Upper lobe of left lung (tissue), 6 donors: Measurements from ENCODE around the gene KCNMB1. TPM values are rescaled to one million over a fixed set of nuclear protein-coding genes. Genes with fewer than 3 reads are reported as not detected.
"Not testable (repeated sequence)": the region's sequence is repeated elsewhere in the genome, so short reads cannot be mapped to it uniquely, and the experiment has no call there.

Experiments used
- ATAC-seq, 2 donors: fragments of 200-7000 bp; cut with Tn5 transposase; one replicate each; pipeline ENCODE4 v1.9.1; 2022; ENCODE audit warnings: mild to moderate bottlenecking in 2 of 2, moderate library complexity in 2 of 2; ENCODE audit not compliant: low FRiP score in 2 of 2
- DNase-seq, 2 donors: peaks; one replicate each; pipeline ENCODE4 v3.0.0-alpha.2; 2019 to 2020
- H3K27ac ChIP-seq, 4 donors: fragments of 200-600 bp; sonication (generic); one replicate each; pipeline ENCODE4 v1.5.1; 2016 to 2019
- H3K27me3 ChIP-seq, 4 donors: fragments of 200-600 bp; sonication (generic); one replicate each; pipeline ENCODE4 v1.5.1; 2017 to 2019
- H3K36me3 ChIP-seq, 4 donors: fragments of 200-600 bp; sonication (generic); one replicate each; pipeline ENCODE4 v1.5.1; 2016 to 2019
- H3K4me1 ChIP-seq, 4 donors: fragments of 200-600 bp; sonication (generic); one replicate each; pipeline ENCODE4 v1.5.1; 2018 to 2019
- H3K4me3 ChIP-seq, 4 donors: fragments of 200-600 bp; sonication (generic); one replicate each; pipeline ENCODE4 v1.5.1; 2017 to 2019; ENCODE audit warnings: mild to moderate bottlenecking in 2 of 4, moderate library complexity in 1 of 4
- H3K9me3 ChIP-seq, 4 donors: fragments of 200-600 bp; sonication (generic); one replicate each; pipeline ENCODE4 v1.5.1; 2018 to 2019
- EP300 ChIP-seq, 4 donors: sonication (generic); formaldehyde crosslinking; IDR thresholded peaks; one replicate each; pipeline ENCODE4 v1.5.1; 2017; ENCODE audit warnings: antibody characterized with exemption in 4 of 4, control low read depth in 2 of 4
- POLR2A ChIP-seq, 4 donors: fragments of 450-650 bp; IDR thresholded peaks; one replicate each; pipeline ENCODE4 v1.5.1; 2016 to 2017; ENCODE audit warnings: antibody characterized with exemption in 4 of 4, mild to moderate bottlenecking in 2 of 4
- POLR2AphosphoS5 ChIP-seq, 2 donors: sonication (generic); formaldehyde crosslinking; IDR thresholded peaks; one replicate each; pipeline ENCODE4 v1.5.1; 2017; ENCODE audit warnings: antibody characterized with exemption in 2 of 2
- WGBS, 2 donors: methylation state at CpG; one replicate each; pipeline ENCODE4 v1.1.5; 2017 to 2018; 5-methylcytosine and 5-hydroxymethylcytosine counted together
- total RNA-seq, 6 donors: library from RNA; depleted of rRNA in 4 of 6; stranded (reverse); fragments of >200 nt in 4 of 6; gene quantifications; one replicate each; pipeline versions ENCODE4 v1.1.0 to v1.2.1, GENCODE V29; 2016 to 2021
- TF ChIP-seq, protein P1 (sequence below), 6 experiments: fragments of 450-650 bp in 4 of 6; fragments of 200-600 bp in 2 of 6; sonication (generic) in 2 of 6; IDR thresholded peaks; one replicate each; pipeline ENCODE4 v1.5.1; 2016 to 2019; ENCODE audit warnings: antibody characterized with exemption in 6 of 6
- donor health status: DM: no; HTN: no; CAD: no; lungs with moderate emphysema.
- donor health status: DM: no; HTN: yes; CAD: no; lungs with severe emphysema.

The KCNMB1 gene
- total RNA-seq, 6 donors from 2014 or later: 1.1 to 5.3 (median 2.0) TPM

DNA sequence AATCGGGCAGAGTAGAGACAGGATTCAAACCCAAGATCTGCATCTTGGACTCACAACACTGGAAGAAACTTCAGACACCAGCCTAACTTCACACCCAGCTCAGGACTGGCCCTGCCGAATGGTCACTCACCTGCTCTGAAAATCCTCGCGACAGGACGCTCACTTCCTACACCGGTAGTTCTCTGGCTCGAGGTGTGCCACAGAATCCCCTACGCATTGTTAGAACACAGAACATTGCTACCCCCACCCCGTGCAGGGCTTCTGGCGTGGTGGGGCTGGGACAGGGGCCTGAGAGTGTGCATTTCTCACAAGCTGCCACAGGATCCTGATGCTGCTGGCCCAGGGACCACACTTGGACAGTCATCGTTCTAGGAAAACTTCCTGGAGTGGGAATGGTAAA, 12.1 kb downstream of the KCNMB1 start:
- WGBS, 2 donors: 93 to 94% methylated on average over 11 of the region's 11 CpGs
- H3K27ac ChIP-seq: no peak overlapping the region
- no peak overlapping the region for H3K4me3 ChIP-seq
- no peaks in the 10 kb centered on the region for H3K27me3 ChIP-seq
- TF ChIP-seq EP300 (IDR thresholded peaks at IDR 0.05): no peak
- TF ChIP-seq, protein P1, sequence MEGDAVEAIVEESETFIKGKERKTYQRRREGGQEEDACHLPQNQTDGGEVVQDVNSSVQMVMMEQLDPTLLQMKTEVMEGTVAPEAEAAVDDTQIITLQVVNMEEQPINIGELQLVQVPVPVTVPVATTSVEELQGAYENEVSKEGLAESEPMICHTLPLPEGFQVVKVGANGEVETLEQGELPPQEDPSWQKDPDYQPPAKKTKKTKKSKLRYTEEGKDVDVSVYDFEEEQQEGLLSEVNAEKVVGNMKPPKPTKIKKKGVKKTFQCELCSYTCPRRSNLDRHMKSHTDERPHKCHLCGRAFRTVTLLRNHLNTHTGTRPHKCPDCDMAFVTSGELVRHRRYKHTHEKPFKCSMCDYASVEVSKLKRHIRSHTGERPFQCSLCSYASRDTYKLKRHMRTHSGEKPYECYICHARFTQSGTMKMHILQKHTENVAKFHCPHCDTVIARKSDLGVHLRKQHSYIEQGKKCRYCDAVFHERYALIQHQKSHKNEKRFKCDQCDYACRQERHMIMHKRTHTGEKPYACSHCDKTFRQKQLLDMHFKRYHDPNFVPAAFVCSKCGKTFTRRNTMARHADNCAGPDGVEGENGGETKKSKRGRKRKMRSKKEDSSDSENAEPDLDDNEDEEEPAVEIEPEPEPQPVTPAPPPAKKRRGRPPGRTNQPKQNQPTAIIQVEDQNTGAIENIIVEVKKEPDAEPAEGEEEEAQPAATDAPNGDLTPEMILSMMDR (IDR thresholded peaks at IDR 0.05): no peak
- no peak for TF ChIP-seq POLR2AphosphoS5 (IDR thresholded peaks at IDR 0.05)
- no peak for TF ChIP-seq POLR2A (IDR thresholded peaks at IDR 0.05)
- DNase-seq: no peak
- H3K36me3 ChIP-seq: no peaks in the 10 kb centered on the region
- no peaks in the 10 kb centered on the region for H3K4me1 ChIP-seq
- ATAC-seq: no peak
- H3K9me3 ChIP-seq: no peaks in the 10 kb centered on the region

DNA sequence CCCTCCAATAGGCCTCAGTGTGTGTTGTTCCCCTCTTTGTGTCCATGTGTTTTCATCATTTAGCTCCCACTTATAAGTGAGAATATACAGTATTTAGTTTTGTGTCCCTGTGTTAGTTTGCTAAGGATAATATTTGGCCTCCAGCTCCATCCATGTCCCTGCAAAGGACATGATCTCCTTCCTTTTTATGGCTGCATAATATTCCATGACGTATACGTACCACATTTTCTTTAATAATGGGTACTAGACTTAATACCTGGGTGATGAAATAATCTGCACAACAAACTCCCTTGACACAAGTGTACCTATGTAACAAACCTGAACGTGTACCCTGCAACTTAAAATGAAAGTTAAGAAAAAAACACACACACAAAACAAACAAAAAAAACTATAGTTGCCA, 12.6 kb downstream of the KCNMB1 start:
- H3K27me3 ChIP-seq, H3K4me3 ChIP-seq, H3K27ac ChIP-seq, H3K9me3 ChIP-seq, H3K36me3 ChIP-seq, ATAC-seq, DNase-seq, H3K4me1 ChIP-seq: not testable (repeated sequence)
- WGBS, 2 donors: 91 to 92% methylated on average over 3 of the region's 3 CpGs

DNA sequence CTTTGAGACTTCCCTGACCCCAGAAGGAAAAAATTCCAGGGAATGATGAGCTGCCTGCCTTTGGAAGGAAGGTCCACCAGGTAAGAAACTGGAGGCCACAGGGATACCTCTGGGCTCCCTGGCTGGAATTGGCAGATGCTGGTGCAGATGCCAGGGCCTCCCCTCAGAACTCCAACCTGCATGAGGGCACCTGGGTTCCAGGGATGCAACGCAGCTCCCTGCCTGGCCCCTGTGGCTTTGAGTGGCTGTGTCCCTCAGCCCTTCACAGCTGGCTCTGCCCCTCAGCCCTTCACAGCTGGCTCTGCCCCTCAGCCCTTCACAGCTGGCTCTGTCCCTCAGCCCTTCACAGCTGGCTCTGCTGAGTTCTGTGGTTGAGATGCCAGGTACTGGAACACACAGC, 13.9 kb downstream of the KCNMB1 start:
- H3K9me3 ChIP-seq: no peaks in the 10 kb centered on the region
- no peaks in the 10 kb centered on the region for H3K27me3 ChIP-seq

DNA sequence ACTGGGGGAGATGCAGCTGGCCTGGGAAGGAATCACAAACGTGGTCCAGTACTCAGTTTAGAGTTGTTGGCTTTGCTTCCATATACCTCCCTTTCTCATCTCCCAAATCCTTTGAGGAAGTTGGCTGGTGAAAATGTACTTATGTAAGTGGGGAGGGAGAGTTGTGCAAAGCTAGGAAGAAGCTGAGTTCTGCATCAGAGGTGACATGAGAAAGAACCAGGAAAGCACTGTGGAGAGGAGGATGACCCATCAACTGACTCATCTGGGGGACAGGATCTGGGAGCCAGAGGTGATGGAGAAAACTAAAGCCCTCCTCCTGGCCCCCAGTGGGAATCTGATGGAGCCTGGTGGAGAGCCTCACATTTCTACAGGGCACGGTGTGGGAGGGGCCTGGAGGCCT, 16.2 kb downstream of the KCNMB1 start:
- Histone ChIP-seq H3K9me3 (no peaks in the 10 kb centered on the region), H3K27me3 (no peaks in the 10 kb centered on the region), H3K4me1 (no peaks in the 10 kb centered on the region), H3K36me3 (no peaks in the 10 kb centered on the region), H3K27ac (no peak overlapping the region), H3K4me3 (no peak overlapping the region)
- no peak for ATAC-seq
- WGBS, 2 donors: 73 to 83% methylated on average over 2 of the region's 2 CpGs
- no peak for TF ChIP-seq EP300 (IDR thresholded peaks at IDR 0.05)
- TF ChIP-seq, protein P1 (IDR thresholded peaks at IDR 0.05): no peak
- no peak for TF ChIP-seq POLR2AphosphoS5 (IDR thresholded peaks at IDR 0.05)
- TF ChIP-seq POLR2A (IDR thresholded peaks at IDR 0.05): no peak
- DNase-seq: no peak

More for the DNA sequence above, 13.9 kb downstream of the KCNMB1 start:
- Histone ChIP-seq H3K27ac (no peak overlapping the region), H3K4me3 (no peak overlapping the region), H3K4me1 (no peaks in the 10 kb centered on the region), H3K36me3 (no peaks in the 10 kb centered on the region)
- no peak for DNase-seq
- no peak for ATAC-seq
- TF ChIP-seq EP300 (IDR thresholded peaks at IDR 0.05) (no peak), POLR2A (IDR thresholded peaks at IDR 0.05) (no peak), POLR2AphosphoS5 (IDR thresholded peaks at IDR 0.05) (no peak)
- TF ChIP-seq, protein P1 (IDR thresholded peaks at IDR 0.05): no peak
- WGBS, 2 donors: 100% methylated on average over 1 of the region's 1 CpG; no CpG with 5 or more reads in 1 of the 2 donors

DNA sequence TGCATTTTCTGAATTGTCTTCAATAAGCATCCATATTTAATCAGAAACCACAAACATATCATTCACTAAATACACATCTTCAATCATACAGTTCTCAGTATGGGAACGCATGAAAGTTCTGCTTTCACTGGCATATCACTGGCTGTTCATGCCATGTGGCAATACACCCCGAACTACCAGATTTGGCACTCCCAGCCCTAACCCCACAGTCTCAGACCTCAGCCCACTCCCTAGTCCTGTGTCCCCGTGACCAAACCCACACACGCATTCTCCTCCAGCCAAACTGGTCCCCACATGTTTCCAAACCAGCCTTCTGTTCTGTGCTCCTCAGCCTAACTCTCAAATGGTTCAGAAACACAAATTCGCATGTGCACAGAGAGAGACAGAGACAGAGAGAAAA, 20.6 kb downstream of the KCNMB1 start:
- TF ChIP-seq EP300 (IDR thresholded peaks at IDR 0.05) (no peak), POLR2A (IDR thresholded peaks at IDR 0.05) (no peak), POLR2AphosphoS5 (IDR thresholded peaks at IDR 0.05) (no peak)
- TF ChIP-seq, protein P1 (IDR thresholded peaks at IDR 0.05): no peak
- DNase-seq (no peak), ATAC-seq (no peak)
- 76 to 82% methylated on average over 5 of the region's 5 CpGs for WGBS, 2 donors
- H3K27me3 ChIP-seq: no peaks in the 10 kb centered on the region
- H3K4me3 ChIP-seq: no peak overlapping the region
- no peak overlapping the region for H3K27ac ChIP-seq
- no peaks in the 10 kb centered on the region for H3K36me3 ChIP-seq
- no peaks in the 10 kb centered on the region for H3K9me3 ChIP-seq
- H3K4me1 ChIP-seq: no peaks in the 10 kb centered on the region
